Cortex of kidney (tissue), 1 donor: Measurements from ENCODE around the gene KCND1.

Source experiments
- DNase-seq: peaks from one replicate; lab custom pipeline; 2025; lab: John Stamatoyannopoulos, UW

Gene KCND1

DNA sequence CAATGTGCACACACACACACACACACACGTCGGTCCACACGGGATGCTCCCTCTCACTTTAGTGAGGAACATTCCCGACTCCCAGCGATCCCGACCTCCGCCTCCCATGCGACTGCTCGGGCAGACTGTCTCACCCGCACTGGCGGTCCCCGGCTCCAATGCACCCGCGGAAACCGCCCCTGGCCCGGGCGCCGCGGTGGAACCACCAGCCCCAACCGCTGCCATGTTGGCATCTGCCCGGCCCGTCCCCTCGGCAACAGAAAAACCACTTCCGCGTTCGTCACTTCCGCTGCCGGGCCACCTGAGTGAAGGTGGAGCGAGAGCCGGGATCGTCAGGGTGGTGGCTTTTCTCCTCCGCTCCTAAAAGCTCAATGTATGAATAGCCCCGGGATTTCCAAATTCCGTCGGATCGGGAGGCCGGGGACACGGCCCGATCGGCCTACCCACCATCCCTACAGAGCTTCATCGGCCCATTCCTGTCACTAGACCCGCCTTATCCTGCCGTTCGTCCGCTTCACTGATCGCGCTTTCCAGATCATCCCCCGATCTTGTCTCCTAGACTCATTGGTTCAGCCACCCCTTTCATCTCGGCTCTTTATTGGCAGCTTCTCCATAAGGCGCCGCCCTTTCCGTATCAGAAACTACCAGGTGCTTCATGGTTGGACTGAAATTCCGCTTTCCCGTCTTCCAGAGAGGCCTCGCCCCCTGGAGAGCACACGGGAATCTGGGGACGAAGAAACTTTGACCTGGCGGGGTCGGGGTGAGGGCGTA, 60.0 kb downstream of the KCND1 start, which contains the start of gene SLC35A2:
Gene SLC35A2, minus strand, starts transcription at position 235 of the 771 bp plus-strand sequence. Its CDS starts 10 bp downstream, at position 225.
- DNase-seq: no peak
